HUES48 (cell line): ENCODE results near the gene AIG1.
"Not testable (repeated sequence)": the region's sequence is repeated elsewhere in the genome, so short reads cannot be mapped to it uniquely, and the experiment has no call there.

ENCODE experiments used
- H3K27ac ChIP-seq: one replicate; pipeline ENCODE4 v1.7.0; 2013; ENCODE audit warnings: low read depth, low read length, inconsistent platforms
- H3K27me3 ChIP-seq: 2 replicates; pipeline ENCODE4 v1.6.1; 2013; ENCODE audit warnings: mild to moderate bottlenecking, low read length; ENCODE audit not compliant: control insufficient read depth, insufficient read depth
- H3K36me3 ChIP-seq: 2 replicates; pipeline ENCODE4 v1.6.1; 2013; ENCODE audit warnings: low read length; ENCODE audit not compliant: control insufficient read depth, insufficient read depth
- H3K4me1 ChIP-seq: 2 replicates; pipeline ENCODE4 v1.6.1; 2013; ENCODE audit warnings: mild to moderate bottlenecking, low read length; ENCODE audit not compliant: control insufficient read depth, insufficient read depth
- H3K4me3 ChIP-seq: 2 replicates; pipeline ENCODE4 v1.5.1; 2013; ENCODE audit warnings: mild to moderate bottlenecking, low read depth, low read length
- H3K9ac ChIP-seq: 2 replicates; pipeline ENCODE4 v1.6.1; 2013; ENCODE audit warnings: mild to moderate bottlenecking, low read depth, low read length, moderate library complexity
- H3K9me3 ChIP-seq: 2 replicates; pipeline ENCODE4 v1.6.1; 2013; ENCODE audit warnings: low read length; ENCODE audit not compliant: control insufficient read depth, insufficient read depth

The AIG1 gene

GRCh38 chr6:143127941-143128680 is 67.4 kb downstream of the AIG1 start:
- Histone ChIP-seq H3K4me1 (no peaks in the 10 kb centered on the region), H3K4me3 (no peak overlapping the region), H3K27ac (no peak overlapping the region), H3K9me3 (peaks cover 5% of the 10 kb centered on the region), H3K36me3 (peaks cover 10% of the 10 kb centered on the region; the same call in 1 of the 2 replicates), H3K27me3 (no peaks in the 10 kb centered on the region), H3K9ac (no peak overlapping the region)

GRCh38 chr6:143128681-143129015 is 68.0 kb downstream of the AIG1 start:
- no peaks in the 10 kb centered on the region for H3K27me3 ChIP-seq
- no peak overlapping the region for H3K4me3 ChIP-seq
- H3K9ac ChIP-seq: no peak overlapping the region
- H3K27ac ChIP-seq: no peak overlapping the region
- peaks cover 10% of the 10 kb centered on the region; the same call in 1 of the 2 replicates for H3K36me3 ChIP-seq
- peaks cover 5% of the 10 kb centered on the region for H3K9me3 ChIP-seq
- H3K4me1 ChIP-seq: no peaks in the 10 kb centered on the region

DNA sequence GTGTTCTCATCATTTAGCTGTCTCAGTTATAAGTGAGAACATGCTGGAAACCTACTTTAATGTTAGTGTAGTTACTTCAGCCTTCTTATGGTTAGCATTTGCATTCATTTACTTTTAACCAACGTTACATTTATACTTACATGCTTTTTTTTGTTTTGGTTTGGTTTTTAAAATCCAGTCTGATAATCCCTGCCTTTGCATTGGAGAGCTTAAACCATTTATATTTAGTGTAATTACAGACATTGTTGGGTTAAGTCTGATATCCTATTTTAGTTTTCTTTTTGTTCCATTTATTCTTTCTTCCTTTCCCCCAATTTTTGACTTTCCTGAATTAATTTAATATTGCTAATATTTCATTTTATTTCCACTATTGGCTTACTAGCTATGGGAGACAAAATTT is 70.2 kb downstream of the AIG1 start:
- Histone ChIP-seq H3K9me3 (peaks cover 5% of the 10 kb centered on the region), H3K4me3 (no peak overlapping the region), H3K36me3 (peaks cover 7% of the 10 kb centered on the region; the same call in 1 of the 2 replicates), H3K9ac (no peak overlapping the region), H3K27ac (no peak overlapping the region), H3K4me1 (no peaks in the 10 kb centered on the region), H3K27me3 (no peaks in the 10 kb centered on the region)

DNA sequence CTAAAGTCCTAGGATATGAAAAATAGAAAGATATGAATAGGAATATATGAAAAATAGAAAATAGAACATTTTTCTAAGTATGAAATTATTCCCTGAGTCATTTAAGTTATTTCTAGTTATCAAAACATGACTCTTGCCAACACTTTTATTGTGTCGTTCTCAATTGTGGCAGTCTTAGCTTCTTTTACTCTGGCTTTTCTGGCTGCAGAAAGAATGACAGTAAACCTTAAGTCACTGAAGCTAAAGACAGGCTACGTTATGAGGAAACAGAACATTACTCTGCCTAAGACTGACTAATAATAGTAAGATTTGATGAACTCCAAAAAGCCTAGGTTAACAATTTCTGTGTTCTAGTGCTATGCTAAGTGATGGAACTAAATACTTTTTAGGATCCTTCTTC is 74.6 kb downstream of the AIG1 start:
- Histone ChIP-seq H3K27ac (no peak overlapping the region), H3K4me1 (no peaks in the 10 kb centered on the region), H3K27me3 (no peaks in the 10 kb centered on the region), H3K9me3 (peaks cover 5% of the 10 kb centered on the region), H3K4me3 (no peak overlapping the region), H3K9ac (no peak overlapping the region), H3K36me3 (peaks cover 17% of the 10 kb centered on the region)

GRCh38 chr6:143135797-143136561 is 75.3 kb downstream of the AIG1 start:
- Histone ChIP-seq H3K9me3 (no peaks in the 10 kb centered on the region), H3K27me3 (no peaks in the 10 kb centered on the region), H3K4me3 (no peak overlapping the region), H3K9ac (no peak overlapping the region), H3K27ac (no peak overlapping the region), H3K4me1 (no peaks in the 10 kb centered on the region), H3K36me3 (peaks cover 23% of the 10 kb centered on the region)

DNA sequence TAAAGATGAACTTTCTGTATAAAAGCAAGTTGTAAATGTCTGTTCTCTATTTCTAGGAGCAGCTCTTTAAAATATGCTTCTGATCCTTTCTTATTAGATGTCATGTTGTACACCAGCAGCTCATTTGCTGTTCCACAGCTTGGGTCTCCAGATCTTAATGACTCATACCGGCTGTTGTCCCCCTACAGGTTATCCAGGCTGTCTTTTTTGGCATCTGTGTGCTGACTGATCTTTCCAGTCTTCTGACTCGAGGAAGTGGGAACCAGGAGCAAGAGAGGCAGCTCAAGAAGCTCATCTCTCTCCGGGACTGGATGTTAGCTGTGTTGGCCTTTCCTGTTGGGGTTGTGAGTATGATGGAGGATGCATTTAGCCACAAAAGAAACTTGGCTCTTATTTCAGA is 76.0 kb downstream of the AIG1 start:
- no peak overlapping the region for H3K4me3 ChIP-seq
- no peaks in the 10 kb centered on the region for H3K27me3 ChIP-seq
- no peak overlapping the region for H3K27ac ChIP-seq
- H3K36me3 ChIP-seq: peaks cover 28% of the 10 kb centered on the region
- H3K9me3 ChIP-seq: no peaks in the 10 kb centered on the region
- H3K4me1 ChIP-seq: no peaks in the 10 kb centered on the region
- no peak overlapping the region for H3K9ac ChIP-seq

DNA sequence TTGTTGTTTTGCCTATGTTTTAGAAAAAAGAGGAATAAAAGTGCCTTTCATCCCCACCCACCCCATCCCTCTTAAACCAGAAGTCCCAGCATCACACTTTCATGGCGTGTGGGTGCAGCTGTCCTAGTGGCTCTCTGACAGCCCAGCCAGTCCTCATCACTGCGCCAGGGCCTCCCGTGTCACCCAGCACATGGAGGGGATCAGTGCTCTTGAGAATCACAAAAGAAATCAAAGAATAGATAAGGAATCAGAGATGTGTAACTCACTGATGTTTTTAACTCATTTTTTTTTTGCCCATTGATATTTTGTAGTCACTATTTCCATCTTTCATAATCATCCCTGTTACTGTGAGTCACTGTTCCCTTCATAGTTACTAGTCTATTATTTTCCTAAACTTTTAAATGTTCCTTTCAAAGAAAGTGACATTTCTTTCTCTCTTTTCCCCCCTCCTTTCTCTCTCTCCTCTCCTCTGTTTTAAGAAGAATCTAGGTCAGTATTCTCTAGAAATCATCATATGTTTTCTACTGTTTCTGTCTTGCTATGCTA is 78.6 kb downstream of the AIG1 start:
- H3K27me3 ChIP-seq: no peaks in the 10 kb centered on the region
- H3K4me3 ChIP-seq: no peak overlapping the region
- no peaks in the 10 kb centered on the region for H3K4me1 ChIP-seq
- H3K9me3 ChIP-seq: no peaks in the 10 kb centered on the region
- H3K9ac ChIP-seq: no peak overlapping the region
- H3K36me3 ChIP-seq: peaks cover 28% of the 10 kb centered on the region
- H3K27ac ChIP-seq: no peak overlapping the region

GRCh38 chr6:143139884-143140283 is 79.2 kb downstream of the AIG1 start:
- peaks cover 28% of the 10 kb centered on the region for H3K36me3 ChIP-seq
- H3K27ac ChIP-seq, H3K27me3 ChIP-seq, H3K4me1 ChIP-seq, H3K9me3 ChIP-seq, H3K9ac ChIP-seq, H3K4me3 ChIP-seq: not testable (repeated sequence)

GRCh38 chr6:143140767-143141166 is 80.1 kb downstream of the AIG1 start:
- no peak overlapping the region for H3K4me3 ChIP-seq
- no peaks in the 10 kb centered on the region for H3K9me3 ChIP-seq
- H3K27ac ChIP-seq: no peak overlapping the region
- H3K36me3 ChIP-seq: peaks cover 28% of the 10 kb centered on the region
- no peaks in the 10 kb centered on the region for H3K4me1 ChIP-seq
- H3K27me3 ChIP-seq: no peaks in the 10 kb centered on the region
- no peak overlapping the region for H3K9ac ChIP-seq

DNA sequence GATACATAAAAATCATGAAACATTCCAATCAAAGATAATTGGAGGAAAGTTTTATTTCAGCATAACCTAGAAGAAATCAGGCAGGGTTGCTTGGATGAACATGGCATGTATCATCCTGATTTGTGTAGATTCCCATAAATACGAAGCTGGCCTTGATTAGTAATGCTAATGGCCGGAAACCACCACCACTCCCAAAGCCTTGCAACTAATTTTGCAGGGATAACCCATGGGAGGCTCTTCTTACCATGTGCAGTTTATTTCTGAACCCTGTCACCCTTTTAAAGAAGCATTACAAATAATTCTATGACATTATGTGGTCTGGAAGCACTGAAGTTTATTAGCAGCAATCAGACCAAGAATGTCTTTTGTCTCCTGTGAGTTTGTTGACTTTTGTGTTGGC is 80.8 kb downstream of the AIG1 start:
- no peaks in the 10 kb centered on the region for H3K27me3 ChIP-seq
- no peaks in the 10 kb centered on the region for H3K4me1 ChIP-seq
- no peak overlapping the region for H3K4me3 ChIP-seq
- no peak overlapping the region for H3K27ac ChIP-seq
- H3K9me3 ChIP-seq: no peaks in the 10 kb centered on the region
- peaks cover 28% of the 10 kb centered on the region for H3K36me3 ChIP-seq
- H3K9ac ChIP-seq: no peak overlapping the region

DNA sequence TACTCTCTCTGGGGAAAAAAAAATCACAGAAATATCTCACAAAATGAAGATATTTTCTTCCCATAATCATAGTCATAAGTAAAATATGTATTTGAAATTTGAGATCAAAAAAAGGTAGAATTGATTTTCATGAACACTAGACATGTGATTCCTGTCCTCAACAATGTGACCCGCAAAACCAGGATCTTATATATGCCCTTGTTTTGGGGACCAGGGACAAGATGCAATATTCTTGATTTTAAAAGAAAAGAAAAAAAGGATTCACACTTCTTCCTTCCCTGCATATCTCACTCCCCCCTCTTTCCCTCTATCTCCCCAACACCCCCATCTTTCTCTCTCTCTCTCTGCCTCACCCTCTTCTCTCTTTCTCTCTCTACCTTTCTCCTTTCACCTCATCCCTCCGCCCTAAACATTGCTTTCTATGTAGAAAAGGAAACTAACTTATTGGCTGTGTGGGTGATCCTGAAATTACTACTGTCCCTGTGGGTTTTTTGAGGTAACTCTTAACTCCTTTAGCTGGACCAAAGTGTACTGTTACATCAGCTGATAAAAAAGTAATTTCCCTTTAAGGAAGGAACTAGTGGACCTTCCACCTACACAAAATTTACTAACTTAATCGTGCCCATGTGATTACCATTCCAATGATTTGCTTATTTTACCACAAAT is 85.6 kb downstream of the AIG1 start:
- no peak overlapping the region for H3K4me3 ChIP-seq
- 0 out of 2 replicates have a peak, but pooled peaks cover 1% of the 10 kb centered on the region for H3K36me3 ChIP-seq
- H3K27me3 ChIP-seq: no peaks in the 10 kb centered on the region
- no peak overlapping the region for H3K9ac ChIP-seq
- H3K4me1 ChIP-seq: no peaks in the 10 kb centered on the region
- H3K27ac ChIP-seq: no peak overlapping the region
- H3K9me3 ChIP-seq: no peaks in the 10 kb centered on the region
